Activated T-helper 1 cell treated with anti-CD3 and anti-CD28 coated beads, Interleukin-12 subunit alpha, Interleukin-12 subunit beta, Interleukin-2, Interleukin-4 antibody, amounts not matched to agents 30 ng/mL and 10 ng/mL and 1 ng/mL, durations not matched to agents 14 hours and 24 hours and 36 hours (primary cell): Measurements from ENCODE around the gene CHPF2. TPM values are rescaled to one million over a fixed set of nuclear protein-coding genes. Genes with fewer than 3 reads are reported as not detected.
A peak's percentile ranks its signal among the peaks of the same experiment; 100 is the strongest.

Source experiments
- DNase-seq: peaks from one replicate; pipeline ENCODE4 v3.0.0; 2021; ENCODE audit warnings: low spot score
- H3K27ac Mint-ChIP-seq: one replicate; pipeline ENCODE4 v1.8.0; 2021; ENCODE audit warnings: mild to moderate bottlenecking, mixed read lengths
- H3K27me3 Mint-ChIP-seq: one replicate; pipeline ENCODE4 v1.8.0; 2022; ENCODE audit warnings: mild to moderate bottlenecking, moderate library complexity, mixed read lengths; ENCODE audit not compliant: insufficient read depth
- H3K36me3 Mint-ChIP-seq: one replicate; pipeline ENCODE4 v1.8.0; 2021; ENCODE audit warnings: low read depth, mixed read lengths
- H3K4me1 Mint-ChIP-seq: one replicate; pipeline ENCODE4 v1.8.0; 2021; ENCODE audit warnings: low read depth, mixed read lengths
- H3K4me3 Mint-ChIP-seq: one replicate; pipeline ENCODE4 v1.8.0; 2021; ENCODE audit warnings: mild to moderate bottlenecking, moderate library complexity, mixed read lengths
- H3K9me3 Mint-ChIP-seq: one replicate; pipeline ENCODE4 v1.8.0; 2021; ENCODE audit warnings: mixed read lengths
- intact Hi-C: fragments of 100-400 bp; cut with micrococcal nuclease; formaldehyde crosslinking; loops from one replicate; pipeline ENCODE4 v1.15.1; 2024
- total RNA-seq: library from RNA; stranded (reverse); gene quantifications from 2 replicates; pipeline ENCODE4 v1.2.3, GENCODE V29; 2022

CHPF2 gene
- total RNA-seq, 1 donor from 2014 or later = 48.5 TPM

- H3K27me3 Mint-ChIP-seq = peaks cover 51% of the 10 kb centered on the region
- H3K4me3 Mint-ChIP-seq = no peak overlapping the region
Measured at GRCh38 chr7:151246851-151247580, 14.7 kb downstream of the CHPF2 start.

GRCh38 chr7:151247611-151248345 lies 15.5 kb downstream of the CHPF2 start:
- Mint-ChIP-seq H3K4me3 (peak overlapping the region; percentile 15), H3K27me3 (peaks cover 59% of the 10 kb centered on the region), H3K27ac (no peak overlapping the region), H3K9me3 (no peaks in the 10 kb centered on the region), H3K36me3 (peaks cover 2% of the 10 kb centered on the region), H3K4me1 (peaks cover 35% of the 10 kb centered on the region)
- intact Hi-C loops = loop anchor here (5.0 kb wide), 1 partner anchor 270 kb away; the partner anchor contains the start of gene RHEB
- no peak for DNase-seq

More at GRCh38 chr7:151246851-151247580, 14.7 kb downstream of the CHPF2 start:
- Mint-ChIP-seq H3K27ac (no peak overlapping the region), H3K9me3 (no peaks in the 10 kb centered on the region), H3K36me3 (peaks cover 2% of the 10 kb centered on the region), H3K4me1 (peaks cover 35% of the 10 kb centered on the region)
- intact Hi-C loops = loop anchor here (5.0 kb wide), 1 partner anchor 270 kb away; the partner anchor contains the start of gene RHEB
- DNase-seq = no peak

- Mint-ChIP-seq H3K4me1 (peaks cover 28% of the 10 kb centered on the region), H3K9me3 (no peaks in the 10 kb centered on the region), H3K27ac (peak within 1 kb of the TSS; percentile 5), H3K4me3 (peak within 1 kb of the TSS; percentile 54), H3K27me3 (peaks cover 64% of the 10 kb centered on the region), H3K36me3 (peaks cover 2% of the 10 kb centered on the region)
- intact Hi-C loops = loop anchor here (5.0 kb wide), 1 partner anchor 269 kb away; the partner anchor contains the start of gene RHEB
- no peak for DNase-seq
Measured at GRCh38 chr7:151248346-151249033, 16.2 kb downstream of the CHPF2 start, which contains the start of gene SMARCD3. TSS of gene SMARCD3 (minus strand) at chr7:151248694. CDS start at chr7:151248562, 132 bp downstream.

GRCh38 chr7:151249034-151249731 lies 16.9 kb downstream of the CHPF2 start:
- Mint-ChIP-seq H3K4me3 (peak overlapping the region; percentile 30), H3K9me3 (no peaks in the 10 kb centered on the region), H3K27me3 (peaks cover 70% of the 10 kb centered on the region), H3K27ac (peak overlapping the region; percentile 5), H3K4me1 (peaks cover 21% of the 10 kb centered on the region), H3K36me3 (peaks cover 2% of the 10 kb centered on the region)
- no peak for DNase-seq
- intact Hi-C loops = loop anchor here (5.0 kb wide), 1 partner anchor 268 kb away; the partner anchor contains the start of gene RHEB

GRCh38 chr7:151249732-151250072 lies 17.4 kb downstream of the CHPF2 start:
- no peaks in the 10 kb centered on the region for H3K9me3 Mint-ChIP-seq
- H3K4me3 Mint-ChIP-seq = peak overlapping the region; percentile 27
- DNase-seq = no peak
- intact Hi-C loops = loop anchor here (5.0 kb wide), 1 partner anchor 268 kb away; the partner anchor contains the start of gene RHEB
- peaks cover 72% of the 10 kb centered on the region for H3K27me3 Mint-ChIP-seq
- H3K4me1 Mint-ChIP-seq = peaks cover 16% of the 10 kb centered on the region
- peaks cover 2% of the 10 kb centered on the region for H3K36me3 Mint-ChIP-seq
- H3K27ac Mint-ChIP-seq = no peak overlapping the region

GRCh38 chr7:151250181-151251132 lies 18.2 kb downstream of the CHPF2 start:
- Mint-ChIP-seq H3K27me3 (peaks cover 75% of the 10 kb centered on the region), H3K9me3 (no peaks in the 10 kb centered on the region), H3K27ac (no peak overlapping the region), H3K36me3 (peaks cover 2% of the 10 kb centered on the region), H3K4me1 (peaks cover 15% of the 10 kb centered on the region), H3K4me3 (peak overlapping the region; percentile 20)
- intact Hi-C loops = no loop called here
- DNase-seq = no peak

GRCh38 chr7:151251328-151251688 lies 19.0 kb downstream of the CHPF2 start:
- no peak for DNase-seq
- H3K27ac Mint-ChIP-seq = no peak overlapping the region
- peaks cover 2% of the 10 kb centered on the region for H3K36me3 Mint-ChIP-seq
- H3K9me3 Mint-ChIP-seq = no peaks in the 10 kb centered on the region
- H3K27me3 Mint-ChIP-seq = peaks cover 73% of the 10 kb centered on the region
- intact Hi-C loops = no loop called here
- H3K4me3 Mint-ChIP-seq = no peak overlapping the region
- H3K4me1 Mint-ChIP-seq = peaks cover 15% of the 10 kb centered on the region

GRCh38 chr7:151251689-151252560 lies 19.6 kb downstream of the CHPF2 start:
- Mint-ChIP-seq H3K9me3 (no peaks in the 10 kb centered on the region), H3K36me3 (peaks cover 2% of the 10 kb centered on the region), H3K27me3 (peaks cover 71% of the 10 kb centered on the region), H3K4me3 (peak overlapping the region; percentile 3), H3K4me1 (peaks cover 15% of the 10 kb centered on the region), H3K27ac (no peak overlapping the region)
- intact Hi-C loops = no loop called here
- DNase-seq = no peak

GRCh38 chr7:151252561-151252835 lies 20.2 kb downstream of the CHPF2 start:
- Mint-ChIP-seq H3K4me3 (no peak overlapping the region), H3K27ac (no peak overlapping the region), H3K4me1 (peaks cover 15% of the 10 kb centered on the region), H3K27me3 (peaks cover 69% of the 10 kb centered on the region), H3K36me3 (peaks cover 2% of the 10 kb centered on the region), H3K9me3 (no peaks in the 10 kb centered on the region)
- intact Hi-C loops = no loop called here
- no peak for DNase-seq

GRCh38 chr7:151252961-151253711 lies 20.9 kb downstream of the CHPF2 start:
- intact Hi-C loops = no loop called here
- no peak for DNase-seq
- Mint-ChIP-seq H3K9me3 (no peaks in the 10 kb centered on the region), H3K36me3 (peaks cover 2% of the 10 kb centered on the region), H3K27ac (no peak overlapping the region), H3K4me3 (no peak overlapping the region), H3K4me1 (peaks cover 11% of the 10 kb centered on the region), H3K27me3 (peaks cover 69% of the 10 kb centered on the region)
